ENCODE measurements around the gene RALGDS. TPM values are rescaled to one million over a fixed set of nuclear protein-coding genes. Genes with fewer than 3 reads are reported as not detected.

The RALGDS gene
- total and polyA plus RNA-seq, 2 of the 13 experiments (the other 11 are each of a cell fraction or from before 2014, with no cell fraction given): 12.9 to 25.5 TPM

GRCh38 chr9:133086894-133087293 is 34.1 kb downstream of the RALGDS start:
- BruUV-seq (replicated peaks): no TSS peak

More at GRCh38 chr9:133086894-133087293, 34.1 kb downstream of the RALGDS start:
- H3K9me3 ChIP-seq (ENCODE audit: low read length): no peaks in the 10 kb centered on the region
- ChIA-PET POLR2A (no interaction called here), CTCF (ENCODE audit: low intra/inter-chr PET ratio, low total read pairs) (no interaction called here)
- FAIRE-seq (no peak), ATAC-seq (no peak), DNase-seq (ENCODE audit: low spot score) (no peak)
- intact Hi-C loops (cut with micrococcal nuclease; ENCODE audit: unreplicated experiment) (no loop called here), in situ Hi-C loops (cut with HindIII; ENCODE audit: extremely low pct_ligation_motif_present, low pct_unique_long_range_greater_than_20kb) (no loop called here)
- H2AFZ ChIP-seq (ENCODE audit: low read length): no peak overlapping the region
- H3K4me2 ChIP-seq (ENCODE audit: low read depth, low read length): no peak overlapping the region
- H4K20me1 ChIP-seq (ENCODE audit: insufficient read depth, low read length): no peaks in the 10 kb centered on the region
- TF ChIP-seq, protein P1, sequence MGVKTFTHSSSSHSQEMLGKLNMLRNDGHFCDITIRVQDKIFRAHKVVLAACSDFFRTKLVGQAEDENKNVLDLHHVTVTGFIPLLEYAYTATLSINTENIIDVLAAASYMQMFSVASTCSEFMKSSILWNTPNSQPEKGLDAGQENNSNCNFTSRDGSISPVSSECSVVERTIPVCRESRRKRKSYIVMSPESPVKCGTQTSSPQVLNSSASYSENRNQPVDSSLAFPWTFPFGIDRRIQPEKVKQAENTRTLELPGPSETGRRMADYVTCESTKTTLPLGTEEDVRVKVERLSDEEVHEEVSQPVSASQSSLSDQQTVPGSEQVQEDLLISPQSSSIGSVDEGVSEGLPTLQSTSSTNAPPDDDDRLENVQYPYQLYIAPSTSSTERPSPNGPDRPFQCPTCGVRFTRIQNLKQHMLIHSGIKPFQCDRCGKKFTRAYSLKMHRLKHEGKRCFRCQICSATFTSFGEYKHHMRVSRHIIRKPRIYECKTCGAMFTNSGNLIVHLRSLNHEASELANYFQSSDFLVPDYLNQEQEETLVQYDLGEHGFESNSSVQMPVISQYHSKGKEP (CRISPR knock-in tag; IDR thresholded peaks at IDR 0.05): no peak
- TF ChIP-seq FOXK2 (IDR thresholded peaks at IDR 0.05) (no peak), SAP130 (CRISPR knock-in tag; IDR thresholded peaks at IDR 0.05; ENCODE audit: low read depth) (no peak), SNAPC4 (CRISPR knock-in tag; IDR thresholded peaks at IDR 0.05) (no peak), ZNF383 (CRISPR knock-in tag; IDR thresholded peaks at IDR 0.05; ENCODE audit: borderline replicate concordance) (no peak), CAMTA2 (CRISPR knock-in tag; IDR thresholded peaks at IDR 0.05; ENCODE audit: borderline replicate concordance) (no peak), MYNN (CRISPR knock-in tag; IDR thresholded peaks at IDR 0.05; ENCODE audit: low read depth) (no peak), CTCF (CRISPR knock-in tag; IDR thresholded peaks at IDR 0.05) (no peak), MAF1 (CRISPR knock-in tag; IDR thresholded peaks at IDR 0.05; ENCODE audit: borderline replicate concordance) (no peak), ZNF124 (CRISPR knock-in tag; IDR thresholded peaks at IDR 0.05) (no peak), IKZF4 (CRISPR knock-in tag; IDR thresholded peaks at IDR 0.05; ENCODE audit: borderline replicate concordance, low read depth, not compliant biosample characterization) (no peak), BRCA1 (CRISPR knock-in tag; IDR thresholded peaks at IDR 0.05) (no peak), ZNF737 (CRISPR knock-in tag; IDR thresholded peaks at IDR 0.05; ENCODE audit: borderline replicate concordance) (no peak), RFX5 (IDR thresholded peaks at IDR 0.05; ENCODE audit: low read depth, low read length) (no peak), CREBL2 (CRISPR knock-in tag; IDR thresholded peaks at IDR 0.05; ENCODE audit: borderline replicate concordance) (no peak), KLF9 (CRISPR knock-in tag; IDR thresholded peaks at IDR 0.05; ENCODE audit: low read depth) (no peak), ZNF350 (CRISPR knock-in tag; IDR thresholded peaks at IDR 0.05; ENCODE audit: borderline replicate concordance, low read depth) (no peak)
- TF ChIP-seq, protein P2, sequence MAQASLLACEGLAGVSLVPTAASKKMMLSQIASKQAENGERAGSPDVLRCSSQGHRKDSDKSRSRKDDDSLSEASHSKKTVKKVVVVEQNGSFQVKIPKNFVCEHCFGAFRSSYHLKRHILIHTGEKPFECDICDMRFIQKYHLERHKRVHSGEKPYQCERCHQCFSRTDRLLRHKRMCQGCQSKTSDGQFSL (CRISPR knock-in tag; IDR thresholded peaks at IDR 0.05): no peak
- no peak overlapping the region for H3K9ac ChIP-seq (ENCODE audit: insufficient read depth, low read depth, low read length)
- 100% methylated on average over 1 of the region's 15 CpGs for WGBS (ENCODE audit: low lambda C conversion rate)
- H3K36me3 ChIP-seq (replicated peaks in 1 of 2; ENCODE audit: control insufficient read depth in 1 of 2, insufficient read depth in 2 of 2, low read length in 2 of 2): no peaks in the 10 kb centered on the region
- H3K27ac ChIP-seq (ENCODE audit: extremely low read length, insufficient read depth, low read length): no peak overlapping the region
- no peak overlapping the region for H3K4me3 ChIP-seq (replicated peaks in 1 of 3; ENCODE audit: insufficient read depth in 1 of 3, low read depth in 2 of 3, low read length in 3 of 3)
- peaks cover 4% of the 10 kb centered on the region for H3K4me1 ChIP-seq (ENCODE audit: insufficient read depth, low read length)
- no peaks in the 10 kb centered on the region for H3K79me2 ChIP-seq (ENCODE audit: insufficient read depth, low read length)
- H3K27me3 ChIP-seq (ENCODE audit: control insufficient read depth in 1 of 2, insufficient read depth in 2 of 2, low read length in 2 of 2): peaks cover 0 to 15% of the 10 kb centered on the region in 2 experiments; a peak in 2 of 5 replicates
